Measurements from ENCODE around the gene ARHGEF19. TPM values are rescaled to one million over a fixed set of nuclear protein-coding genes. Genes with fewer than 3 reads are reported as not detected.
"Not testable (repeated sequence)": the region's sequence is repeated elsewhere in the genome, so short reads cannot be mapped to it uniquely, and the experiment has no call there.

ARHGEF19 gene
- total RNA-seq, 1 experiment from 2014 or later = 21.6 TPM

DNA sequence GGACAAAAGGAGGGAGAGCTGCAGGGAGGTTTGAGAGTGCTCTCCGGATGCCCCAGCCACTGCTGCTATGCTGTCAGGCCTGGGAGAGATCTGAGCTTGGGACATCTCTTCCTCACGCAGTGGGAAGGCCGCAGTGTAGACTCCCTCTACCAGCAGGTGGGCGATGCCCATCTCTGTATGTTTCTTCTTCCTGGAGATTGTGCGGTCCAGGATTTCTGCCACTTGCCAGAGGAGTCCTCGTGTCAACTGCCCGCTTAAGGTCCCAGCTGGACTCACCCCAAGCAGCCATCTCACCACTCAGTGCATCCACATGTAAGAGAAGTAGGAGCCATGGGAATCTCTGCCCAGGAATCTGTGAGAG lies 13.7 kb upstream of the ARHGEF19 start:
- Histone ChIP-seq H3K36me3 (ENCODE audit: control insufficient read depth, insufficient read depth, low read length) (no peaks in the 10 kb centered on the region), H3K9me3 (ENCODE audit: control insufficient read depth, insufficient read depth, low read depth, low read length) (no peaks in the 10 kb centered on the region), H3K4me1 (ENCODE audit: control insufficient read depth, insufficient read depth, low read length) (no peaks in the 10 kb centered on the region), H3K27ac (ENCODE audit: low read length) (no peak overlapping the region), H3K27me3 (ENCODE audit: control insufficient read depth, insufficient read depth, low read length) (no peaks in the 10 kb centered on the region), H3K4me3 (ENCODE audit: low read depth in 2 of 2, low read length in 2 of 2) (no peak overlapping the region)
- no TSS peak for BruUV-seq (replicated peaks)
- no peak for TF ChIP-seq POLR2AphosphoS5 (IDR thresholded peaks at IDR 0.05; ENCODE audit: low read depth, low read length)
- no peak for TF ChIP-seq SIN3A (IDR thresholded peaks at IDR 0.05; ENCODE audit: borderline replicate concordance, insufficient read depth, low read depth, low read length)
- TF ChIP-seq, protein P1, sequence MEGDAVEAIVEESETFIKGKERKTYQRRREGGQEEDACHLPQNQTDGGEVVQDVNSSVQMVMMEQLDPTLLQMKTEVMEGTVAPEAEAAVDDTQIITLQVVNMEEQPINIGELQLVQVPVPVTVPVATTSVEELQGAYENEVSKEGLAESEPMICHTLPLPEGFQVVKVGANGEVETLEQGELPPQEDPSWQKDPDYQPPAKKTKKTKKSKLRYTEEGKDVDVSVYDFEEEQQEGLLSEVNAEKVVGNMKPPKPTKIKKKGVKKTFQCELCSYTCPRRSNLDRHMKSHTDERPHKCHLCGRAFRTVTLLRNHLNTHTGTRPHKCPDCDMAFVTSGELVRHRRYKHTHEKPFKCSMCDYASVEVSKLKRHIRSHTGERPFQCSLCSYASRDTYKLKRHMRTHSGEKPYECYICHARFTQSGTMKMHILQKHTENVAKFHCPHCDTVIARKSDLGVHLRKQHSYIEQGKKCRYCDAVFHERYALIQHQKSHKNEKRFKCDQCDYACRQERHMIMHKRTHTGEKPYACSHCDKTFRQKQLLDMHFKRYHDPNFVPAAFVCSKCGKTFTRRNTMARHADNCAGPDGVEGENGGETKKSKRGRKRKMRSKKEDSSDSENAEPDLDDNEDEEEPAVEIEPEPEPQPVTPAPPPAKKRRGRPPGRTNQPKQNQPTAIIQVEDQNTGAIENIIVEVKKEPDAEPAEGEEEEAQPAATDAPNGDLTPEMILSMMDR (IDR thresholded peaks at IDR 0.05) = no peak
- no peak for TF ChIP-seq TCF7L2 (IDR thresholded peaks at IDR 0.05; ENCODE audit: low read depth, low read length)
- TF ChIP-seq, protein P2, sequence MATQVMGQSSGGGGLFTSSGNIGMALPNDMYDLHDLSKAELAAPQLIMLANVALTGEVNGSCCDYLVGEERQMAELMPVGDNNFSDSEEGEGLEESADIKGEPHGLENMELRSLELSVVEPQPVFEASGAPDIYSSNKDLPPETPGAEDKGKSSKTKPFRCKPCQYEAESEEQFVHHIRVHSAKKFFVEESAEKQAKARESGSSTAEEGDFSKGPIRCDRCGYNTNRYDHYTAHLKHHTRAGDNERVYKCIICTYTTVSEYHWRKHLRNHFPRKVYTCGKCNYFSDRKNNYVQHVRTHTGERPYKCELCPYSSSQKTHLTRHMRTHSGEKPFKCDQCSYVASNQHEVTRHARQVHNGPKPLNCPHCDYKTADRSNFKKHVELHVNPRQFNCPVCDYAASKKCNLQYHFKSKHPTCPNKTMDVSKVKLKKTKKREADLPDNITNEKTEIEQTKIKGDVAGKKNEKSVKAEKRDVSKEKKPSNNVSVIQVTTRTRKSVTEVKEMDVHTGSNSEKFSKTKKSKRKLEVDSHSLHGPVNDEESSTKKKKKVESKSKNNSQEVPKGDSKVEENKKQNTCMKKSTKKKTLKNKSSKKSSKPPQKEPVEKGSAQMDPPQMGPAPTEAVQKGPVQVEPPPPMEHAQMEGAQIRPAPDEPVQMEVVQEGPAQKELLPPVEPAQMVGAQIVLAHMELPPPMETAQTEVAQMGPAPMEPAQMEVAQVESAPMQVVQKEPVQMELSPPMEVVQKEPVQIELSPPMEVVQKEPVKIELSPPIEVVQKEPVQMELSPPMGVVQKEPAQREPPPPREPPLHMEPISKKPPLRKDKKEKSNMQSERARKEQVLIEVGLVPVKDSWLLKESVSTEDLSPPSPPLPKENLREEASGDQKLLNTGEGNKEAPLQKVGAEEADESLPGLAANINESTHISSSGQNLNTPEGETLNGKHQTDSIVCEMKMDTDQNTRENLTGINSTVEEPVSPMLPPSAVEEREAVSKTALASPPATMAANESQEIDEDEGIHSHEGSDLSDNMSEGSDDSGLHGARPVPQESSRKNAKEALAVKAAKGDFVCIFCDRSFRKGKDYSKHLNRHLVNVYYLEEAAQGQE (IDR thresholded peaks at IDR 0.05; ENCODE audit: insufficient read depth in 1 of 2, low read depth in 2 of 2, low read length in 1 of 2) = no peak
- no peak for ATAC-seq
- DNase-seq (ENCODE audit: low read depth, low spot score) = no peak
- CTCF ChIA-PET = no interaction called here
- intact Hi-C loops (cut with micrococcal nuclease; ENCODE audit: unreplicated experiment) = no loop called here
- in situ Hi-C loops (cut with HindIII; ENCODE audit: low pct_unique_long_range_greater_than_20kb, low sequenced_read_pairs) = no loop called here
- POLR2A ChIA-PET = no interaction called here

DNA sequence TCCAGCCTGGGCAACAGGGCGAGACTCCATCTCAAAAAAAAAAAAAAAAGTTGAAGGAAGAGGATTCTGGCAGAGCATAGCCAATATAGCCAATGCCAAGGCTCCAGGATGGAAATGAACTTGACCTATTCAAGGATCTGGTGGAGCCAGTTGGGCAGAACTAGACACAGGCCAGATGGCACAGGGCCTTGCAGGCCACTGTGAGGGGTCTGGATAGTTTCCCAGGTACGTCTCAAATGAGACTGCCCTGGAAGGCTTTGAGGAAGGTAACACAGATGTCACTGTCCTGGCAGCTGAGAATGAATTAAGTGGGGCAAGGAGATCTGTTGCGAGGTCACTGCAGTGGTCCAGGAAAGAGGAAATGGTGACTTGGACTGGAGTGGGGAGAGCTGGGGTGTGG lies 12.0 kb upstream of the ARHGEF19 start:
- H3K27ac ChIP-seq (ENCODE audit: low read length) = no peak overlapping the region
- no peak for ATAC-seq
- ChIA-PET CTCF (no interaction called here), POLR2A (no interaction called here)
- DNase-seq (ENCODE audit: low read depth, low spot score) = no peak
- BruUV-seq (replicated peaks) = no TSS peak
- intact Hi-C loops (cut with micrococcal nuclease; ENCODE audit: unreplicated experiment) = no loop called here
- TF ChIP-seq, protein P1 (IDR thresholded peaks at IDR 0.05) = no peak
- TF ChIP-seq POLR2AphosphoS5 (IDR thresholded peaks at IDR 0.05; ENCODE audit: low read depth, low read length) = no peak
- TF ChIP-seq, protein P2 (IDR thresholded peaks at IDR 0.05; ENCODE audit: insufficient read depth in 1 of 2, low read depth in 2 of 2, low read length in 1 of 2) = no peak
- TF ChIP-seq TCF7L2 (IDR thresholded peaks at IDR 0.05; ENCODE audit: low read depth, low read length) = no peak
- TF ChIP-seq SIN3A (IDR thresholded peaks at IDR 0.05; ENCODE audit: borderline replicate concordance, insufficient read depth, low read depth, low read length) = no peak
- in situ Hi-C loops (cut with HindIII; ENCODE audit: low pct_unique_long_range_greater_than_20kb, low sequenced_read_pairs) = no loop called here
- H3K9me3 ChIP-seq (ENCODE audit: control insufficient read depth, insufficient read depth, low read depth, low read length) = no peaks in the 10 kb centered on the region
- H3K27me3 ChIP-seq (ENCODE audit: control insufficient read depth, insufficient read depth, low read length) = no peaks in the 10 kb centered on the region
- no peaks in the 10 kb centered on the region for H3K36me3 ChIP-seq (ENCODE audit: control insufficient read depth, insufficient read depth, low read length)
- H3K4me1 ChIP-seq (ENCODE audit: control insufficient read depth, insufficient read depth, low read length) = no peaks in the 10 kb centered on the region
- H3K4me3 ChIP-seq (ENCODE audit: low read depth in 2 of 2, low read length in 2 of 2) = no peak overlapping the region

DNA sequence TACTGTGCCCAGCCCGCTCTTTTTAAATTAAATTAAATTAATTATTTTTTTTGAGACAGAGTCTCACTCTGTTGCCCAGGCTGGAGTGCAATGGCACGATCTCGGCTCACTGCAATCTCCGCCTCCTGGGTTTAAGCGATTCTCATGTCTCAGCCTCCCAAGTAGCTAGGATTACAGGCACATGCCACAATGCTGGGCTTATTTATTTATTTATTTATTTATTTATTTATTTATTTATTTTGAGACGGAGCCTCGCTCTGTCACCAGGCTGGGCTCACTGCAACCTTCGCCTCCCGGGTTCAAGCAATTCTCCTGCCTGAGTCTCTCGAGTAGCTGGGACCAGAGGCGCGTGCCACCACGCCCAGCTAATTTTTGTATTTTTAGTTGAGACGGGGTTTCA lies 10.3 kb upstream of the ARHGEF19 start:
- in situ Hi-C loops (cut with HindIII; ENCODE audit: low pct_unique_long_range_greater_than_20kb, low sequenced_read_pairs); H3K36me3 ChIP-seq (ENCODE audit: control insufficient read depth, insufficient read depth, low read length); intact Hi-C loops (cut with micrococcal nuclease; ENCODE audit: unreplicated experiment); BruUV-seq (replicated peaks); CTCF ChIA-PET; H3K27me3 ChIP-seq (ENCODE audit: control insufficient read depth, insufficient read depth, low read length); H3K4me1 ChIP-seq (ENCODE audit: control insufficient read depth, insufficient read depth, low read length); ATAC-seq; H3K27ac ChIP-seq (ENCODE audit: low read length); H3K4me3 ChIP-seq (ENCODE audit: low read depth in 2 of 2, low read length in 2 of 2); POLR2A ChIA-PET; DNase-seq (ENCODE audit: low read depth, low spot score); H3K9me3 ChIP-seq (ENCODE audit: control insufficient read depth, insufficient read depth, low read depth, low read length): not testable (repeated sequence)

Data from Panc1 (cell line).